ENCODE results near the gene YY2.
"Not testable (repeated sequence)": the region's sequence is repeated elsewhere in the genome, so short reads cannot be mapped to it uniquely, and the experiment has no call there.

YY2 gene

DNA sequence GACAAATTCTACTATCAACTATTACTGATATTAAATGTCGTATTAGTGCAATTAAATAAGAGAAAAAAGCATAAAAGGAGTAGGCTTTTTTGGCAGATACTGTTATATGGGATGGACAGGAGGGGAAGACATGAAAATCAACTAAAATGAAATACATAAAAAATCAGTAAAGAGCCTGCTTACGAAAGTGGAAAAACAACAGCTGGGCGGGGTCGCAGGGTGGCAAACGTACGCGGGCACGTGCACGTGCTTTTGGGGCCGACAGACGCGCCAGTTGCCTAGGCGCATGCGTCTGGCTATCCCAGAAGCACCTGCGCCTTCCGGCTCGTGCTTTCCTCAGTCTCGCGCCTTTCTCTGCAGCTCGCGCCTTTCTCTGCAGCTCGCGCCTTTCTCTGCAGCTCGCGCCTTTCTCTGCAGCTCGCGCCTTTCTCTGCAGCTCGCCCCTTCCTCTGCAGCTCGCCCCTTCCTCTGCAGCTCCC, at the start of gene YY2:
TSS of gene YY2 (plus strand) at position 51 of the 479 bp plus-strand sequence. CDS start 498 bp downstream, outside the sequence.
- Mint-ChIP-seq H3K4me1 (ENCODE audit: low read depth) (no peaks in the 10 kb centered on the region), H3K36me3 (ENCODE audit: low read depth) (peaks cover 16% of the 10 kb centered on the region), H3K4me3 (no peak within 1 kb of the TSS), H3K27me3 (ENCODE audit: low read depth) (no peaks in the 10 kb centered on the region), H3K9me3 (no peaks in the 10 kb centered on the region), H3K27ac (no peak within 1 kb of the TSS)
- no peak for DNase-seq (ENCODE audit: low spot score)

DNA sequence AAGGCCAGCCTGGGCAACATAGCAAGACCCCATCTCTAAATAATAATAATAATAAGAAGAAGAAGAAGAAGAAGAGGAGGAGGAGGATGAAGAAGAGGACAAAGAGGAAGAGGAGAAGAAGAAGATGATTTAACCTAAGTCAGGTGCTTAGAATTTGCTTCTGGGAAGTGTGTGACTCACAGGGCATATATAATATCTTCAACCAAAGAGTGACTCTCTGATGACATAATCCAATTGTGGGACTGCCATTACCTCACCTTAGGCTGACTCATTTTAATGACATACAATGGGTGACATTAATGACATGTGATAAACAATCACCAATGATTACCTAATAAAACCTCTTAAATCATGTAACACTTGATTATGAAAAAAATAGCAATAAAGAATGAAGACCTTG, 49.1 kb upstream of the YY2 start:
- no peaks in the 10 kb centered on the region for H3K4me1 Mint-ChIP-seq (ENCODE audit: low read depth)
- no peaks in the 10 kb centered on the region for H3K36me3 Mint-ChIP-seq (ENCODE audit: low read depth)
- peaks cover 2% of the 10 kb centered on the region for H3K27me3 Mint-ChIP-seq (ENCODE audit: low read depth)
- no peak overlapping the region for H3K4me3 Mint-ChIP-seq
- no peak for DNase-seq (ENCODE audit: low spot score)
- H3K27ac Mint-ChIP-seq: no peak overlapping the region
- H3K9me3 Mint-ChIP-seq: no peaks in the 10 kb centered on the region

DNA sequence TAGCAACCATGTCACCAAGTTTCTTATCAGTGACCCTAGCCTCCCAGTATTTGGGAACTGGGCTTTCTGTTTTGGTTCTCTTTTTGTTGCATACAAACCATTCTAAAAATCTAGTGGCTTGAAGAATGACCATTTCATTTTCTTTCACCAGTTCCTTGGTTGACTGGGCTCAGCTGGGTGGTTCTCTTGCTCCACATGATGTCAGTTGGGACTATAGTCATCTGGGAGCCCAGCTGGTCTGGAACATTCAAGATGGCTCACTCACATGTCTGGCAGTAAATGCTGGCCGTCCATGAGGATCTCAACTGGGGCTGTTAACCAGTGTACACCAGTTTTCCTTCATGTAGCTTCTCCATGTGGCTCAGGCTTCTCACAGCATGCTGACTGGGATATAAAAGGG, 44.0 kb upstream of the YY2 start:
- no peaks in the 10 kb centered on the region for H3K4me1 Mint-ChIP-seq (ENCODE audit: low read depth)
- H3K27me3 Mint-ChIP-seq (ENCODE audit: low read depth): peaks cover 5% of the 10 kb centered on the region
- no peaks in the 10 kb centered on the region for H3K9me3 Mint-ChIP-seq
- H3K36me3 Mint-ChIP-seq (ENCODE audit: low read depth): no peaks in the 10 kb centered on the region
- DNase-seq (ENCODE audit: low spot score): no peak
- H3K27ac Mint-ChIP-seq: no peak overlapping the region
- no peak overlapping the region for H3K4me3 Mint-ChIP-seq

DNA sequence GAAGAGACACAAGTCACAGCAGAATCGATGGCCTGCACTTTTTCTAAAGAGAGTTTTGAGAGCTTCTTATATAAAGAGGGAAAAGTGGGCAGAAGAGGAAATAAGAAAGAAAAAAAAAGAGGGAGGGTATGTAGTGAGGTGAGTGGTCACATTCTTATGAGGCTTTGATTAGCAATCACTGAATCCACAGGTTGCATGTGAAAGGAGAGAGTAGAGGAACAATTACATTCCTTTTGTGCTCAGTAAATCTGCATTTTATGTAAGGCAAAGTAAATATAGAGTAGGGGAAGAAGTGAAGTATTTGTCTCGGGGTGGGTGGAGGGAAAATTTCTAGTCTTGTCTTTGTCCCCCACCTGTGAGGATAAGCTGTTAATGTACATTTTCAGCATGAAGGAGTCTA, 43.2 kb upstream of the YY2 start:
- Mint-ChIP-seq H3K27ac (no peak overlapping the region), H3K4me3 (no peak overlapping the region), H3K4me1 (ENCODE audit: low read depth) (no peaks in the 10 kb centered on the region), H3K27me3 (ENCODE audit: low read depth) (peaks cover 5% of the 10 kb centered on the region), H3K36me3 (ENCODE audit: low read depth) (no peaks in the 10 kb centered on the region), H3K9me3 (no peaks in the 10 kb centered on the region)
- no peak for DNase-seq (ENCODE audit: low spot score)

DNA sequence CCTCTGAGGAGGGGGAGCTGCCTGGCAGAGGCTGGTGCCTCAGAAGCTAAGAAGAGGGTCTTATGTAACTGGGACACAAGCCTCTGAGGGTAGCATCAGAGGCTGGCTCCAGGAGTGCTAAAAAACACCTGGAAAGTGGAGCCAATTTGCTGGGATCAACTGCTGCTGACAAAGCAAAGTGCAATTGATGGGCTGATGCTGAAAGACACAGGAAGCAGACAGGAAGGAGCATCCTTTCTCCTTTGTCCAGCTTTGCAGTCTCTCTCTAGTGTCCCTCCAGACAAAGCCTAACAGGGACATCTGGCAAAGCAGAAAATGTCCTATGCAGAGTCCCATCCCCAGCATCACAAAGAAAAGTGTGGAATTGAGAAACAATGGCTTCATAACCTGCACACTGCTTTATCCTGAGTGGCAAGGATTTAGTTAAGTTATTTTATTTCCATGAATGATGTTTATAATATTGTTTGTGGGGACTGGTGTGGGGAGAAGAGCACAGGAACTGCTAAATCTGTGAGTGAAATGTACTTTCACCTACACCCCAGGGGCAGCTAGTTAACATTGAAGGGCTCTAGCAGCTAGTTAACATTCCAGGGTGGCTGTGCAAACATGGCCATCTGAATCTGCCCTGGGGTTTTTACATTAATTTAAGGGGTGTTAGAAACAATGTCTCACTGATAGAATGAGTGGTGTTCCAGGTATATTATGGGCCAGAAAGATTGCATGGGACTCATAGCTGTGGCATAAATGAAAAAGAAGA, 42.0 kb upstream of the YY2 start:
- Mint-ChIP-seq H3K27ac (no peak overlapping the region), H3K27me3 (ENCODE audit: low read depth) (peaks cover 3% of the 10 kb centered on the region), H3K36me3 (ENCODE audit: low read depth) (no peaks in the 10 kb centered on the region), H3K4me3 (no peak overlapping the region), H3K4me1 (ENCODE audit: low read depth) (no peaks in the 10 kb centered on the region), H3K9me3 (no peaks in the 10 kb centered on the region)
- DNase-seq (ENCODE audit: low spot score): no peak

DNA sequence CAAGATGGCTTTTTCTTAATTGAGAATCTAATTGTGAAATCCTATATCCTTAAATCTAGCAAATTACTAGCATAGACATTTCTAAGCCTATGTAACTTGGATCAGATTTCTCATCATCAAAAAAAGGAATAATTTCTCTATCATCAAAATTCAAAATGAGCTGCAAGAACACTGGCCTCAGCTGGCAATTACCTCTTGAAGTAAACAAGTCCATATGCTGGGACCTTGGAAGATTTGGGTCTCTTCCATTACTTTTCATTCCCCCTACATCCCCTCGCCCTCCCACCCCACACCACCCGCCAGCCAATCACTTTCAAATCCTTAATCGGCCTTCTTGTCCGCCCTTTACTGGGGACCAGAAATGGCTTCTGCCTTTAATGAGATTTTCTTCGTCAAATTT, 39.7 kb upstream of the YY2 start:
- Mint-ChIP-seq H3K9me3 (no peaks in the 10 kb centered on the region), H3K27me3 (ENCODE audit: low read depth) (peaks cover 3% of the 10 kb centered on the region), H3K36me3 (ENCODE audit: low read depth) (no peaks in the 10 kb centered on the region), H3K4me3 (no peak overlapping the region), H3K27ac (no peak overlapping the region), H3K4me1 (ENCODE audit: low read depth) (no peaks in the 10 kb centered on the region)
- no peak for DNase-seq (ENCODE audit: low spot score)

DNA sequence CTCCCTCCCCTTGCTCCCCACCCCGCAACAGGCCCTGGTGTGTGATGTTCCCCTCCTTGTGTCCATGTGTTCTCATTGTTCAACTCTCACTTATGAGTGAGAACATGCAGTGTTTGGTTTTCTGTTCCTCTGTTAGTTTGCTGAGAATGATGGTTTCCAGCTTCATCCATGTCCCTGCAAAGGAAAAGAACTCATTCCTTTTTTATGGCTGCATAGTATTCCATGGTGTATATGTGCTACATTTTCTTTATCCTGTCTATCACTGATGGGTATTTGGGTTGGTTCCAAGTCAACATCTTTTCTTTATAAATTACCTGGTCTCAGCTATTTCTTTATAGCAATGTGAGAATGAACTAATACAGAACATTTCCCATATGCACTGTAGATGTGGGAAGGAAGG, 35.6 kb upstream of the YY2 start:
- not testable (repeated sequence) for H3K9me3 Mint-ChIP-seq; H3K4me1 Mint-ChIP-seq (ENCODE audit: low read depth); H3K4me3 Mint-ChIP-seq; H3K27me3 Mint-ChIP-seq (ENCODE audit: low read depth); H3K36me3 Mint-ChIP-seq (ENCODE audit: low read depth); DNase-seq (ENCODE audit: low spot score); H3K27ac Mint-ChIP-seq

DNA sequence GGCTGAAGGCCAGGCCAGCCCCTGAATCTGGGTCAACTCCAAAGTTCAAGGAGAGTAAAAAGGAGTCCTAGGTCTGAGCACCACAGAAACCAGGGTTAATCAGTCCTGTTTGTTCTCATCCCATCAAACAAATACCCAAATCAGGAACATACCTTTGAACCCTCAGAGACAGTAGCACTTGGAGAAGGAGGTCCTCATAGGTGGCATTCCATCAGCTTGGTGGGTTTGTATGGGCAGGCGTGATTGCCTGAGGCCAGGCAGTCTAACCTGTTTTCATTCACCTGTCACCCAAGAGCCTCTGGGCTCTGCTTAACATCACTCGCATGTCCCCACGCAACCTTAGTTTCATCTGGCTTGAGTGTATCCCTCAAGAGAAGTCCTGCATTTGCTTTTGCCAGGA, 33.9 kb upstream of the YY2 start:
- Mint-ChIP-seq H3K4me1 (ENCODE audit: low read depth) (no peaks in the 10 kb centered on the region), H3K27me3 (ENCODE audit: low read depth) (no peaks in the 10 kb centered on the region), H3K4me3 (no peak overlapping the region), H3K9me3 (no peaks in the 10 kb centered on the region), H3K36me3 (ENCODE audit: low read depth) (no peaks in the 10 kb centered on the region), H3K27ac (no peak overlapping the region)
- DNase-seq (ENCODE audit: low spot score): no peak

DNA sequence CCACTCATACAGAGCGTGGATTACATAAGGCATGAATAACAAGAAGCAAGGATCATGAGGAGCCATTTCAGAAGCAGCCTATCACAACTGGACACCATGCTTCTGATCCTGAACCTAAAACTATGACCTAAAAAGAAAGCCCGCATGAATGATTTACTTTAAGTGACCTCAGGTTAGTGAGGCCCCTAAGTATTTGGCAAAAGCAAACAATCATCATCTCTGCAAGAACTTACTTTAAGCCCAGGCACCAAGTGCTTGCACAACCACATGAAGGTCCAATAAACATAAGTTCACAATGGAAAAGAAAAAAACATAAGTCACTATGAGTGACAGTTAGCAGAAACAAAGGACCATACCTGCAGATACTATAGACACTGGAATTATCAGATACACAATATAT, 24.3 kb upstream of the YY2 start:
- no peak overlapping the region for H3K4me3 Mint-ChIP-seq
- H3K27ac Mint-ChIP-seq: no peak overlapping the region
- no peaks in the 10 kb centered on the region for H3K9me3 Mint-ChIP-seq
- H3K4me1 Mint-ChIP-seq (ENCODE audit: low read depth): no peaks in the 10 kb centered on the region
- no peaks in the 10 kb centered on the region for H3K36me3 Mint-ChIP-seq (ENCODE audit: low read depth)
- DNase-seq (ENCODE audit: low spot score): no peak
- no peaks in the 10 kb centered on the region for H3K27me3 Mint-ChIP-seq (ENCODE audit: low read depth)

DNA sequence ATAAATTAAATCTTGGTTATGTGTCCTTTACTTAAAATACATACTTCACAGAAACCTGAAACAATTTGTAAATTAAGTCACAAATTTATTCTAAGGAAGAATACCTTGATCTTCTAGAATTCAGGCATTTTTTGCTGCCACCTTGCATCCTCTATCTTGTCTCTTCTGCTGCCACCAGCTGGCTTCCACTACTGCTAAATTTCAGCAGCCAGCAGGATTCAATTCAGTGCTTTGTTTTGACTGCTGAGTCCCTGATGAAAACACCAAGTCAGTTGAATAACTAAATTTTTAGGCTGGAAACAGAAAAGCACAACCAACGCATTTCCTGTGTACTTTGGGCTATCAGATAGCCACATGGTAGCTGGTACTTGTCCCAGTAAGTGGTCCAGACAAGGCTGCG, 18.7 kb upstream of the YY2 start:
- Mint-ChIP-seq H3K4me1 (ENCODE audit: low read depth) (peaks cover 4% of the 10 kb centered on the region), H3K4me3 (no peak overlapping the region), H3K36me3 (ENCODE audit: low read depth) (no peaks in the 10 kb centered on the region), H3K9me3 (no peaks in the 10 kb centered on the region), H3K27me3 (ENCODE audit: low read depth) (no peaks in the 10 kb centered on the region), H3K27ac (no peak overlapping the region)
- no peak for DNase-seq (ENCODE audit: low spot score)

DNA sequence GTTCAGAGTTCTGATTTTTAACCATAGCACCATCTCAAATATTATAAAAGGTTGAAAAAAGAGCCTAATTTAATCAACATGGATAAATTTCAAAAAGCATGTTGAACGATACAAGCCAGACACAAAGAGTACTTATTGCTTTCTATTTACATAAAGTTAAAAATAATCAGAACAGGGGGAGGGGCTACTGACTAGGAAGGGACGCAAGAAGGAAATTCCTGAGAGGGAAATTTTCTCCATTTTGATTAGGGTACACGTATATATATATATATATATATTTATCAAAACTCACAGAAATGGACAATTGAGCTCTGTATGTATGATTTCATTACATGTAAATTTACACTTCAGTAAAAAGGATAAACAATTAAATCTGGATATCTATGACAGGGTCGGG, 16.9 kb upstream of the YY2 start:
- Mint-ChIP-seq H3K36me3 (ENCODE audit: low read depth) (peaks cover 2% of the 10 kb centered on the region), H3K27ac (peak overlapping the region; percentile 89), H3K4me1 (ENCODE audit: low read depth) (peaks cover 4% of the 10 kb centered on the region), H3K27me3 (ENCODE audit: low read depth) (no peaks in the 10 kb centered on the region), H3K4me3 (peak overlapping the region; percentile 89), H3K9me3 (no peaks in the 10 kb centered on the region)
- no peak for DNase-seq (ENCODE audit: low spot score)

DNA sequence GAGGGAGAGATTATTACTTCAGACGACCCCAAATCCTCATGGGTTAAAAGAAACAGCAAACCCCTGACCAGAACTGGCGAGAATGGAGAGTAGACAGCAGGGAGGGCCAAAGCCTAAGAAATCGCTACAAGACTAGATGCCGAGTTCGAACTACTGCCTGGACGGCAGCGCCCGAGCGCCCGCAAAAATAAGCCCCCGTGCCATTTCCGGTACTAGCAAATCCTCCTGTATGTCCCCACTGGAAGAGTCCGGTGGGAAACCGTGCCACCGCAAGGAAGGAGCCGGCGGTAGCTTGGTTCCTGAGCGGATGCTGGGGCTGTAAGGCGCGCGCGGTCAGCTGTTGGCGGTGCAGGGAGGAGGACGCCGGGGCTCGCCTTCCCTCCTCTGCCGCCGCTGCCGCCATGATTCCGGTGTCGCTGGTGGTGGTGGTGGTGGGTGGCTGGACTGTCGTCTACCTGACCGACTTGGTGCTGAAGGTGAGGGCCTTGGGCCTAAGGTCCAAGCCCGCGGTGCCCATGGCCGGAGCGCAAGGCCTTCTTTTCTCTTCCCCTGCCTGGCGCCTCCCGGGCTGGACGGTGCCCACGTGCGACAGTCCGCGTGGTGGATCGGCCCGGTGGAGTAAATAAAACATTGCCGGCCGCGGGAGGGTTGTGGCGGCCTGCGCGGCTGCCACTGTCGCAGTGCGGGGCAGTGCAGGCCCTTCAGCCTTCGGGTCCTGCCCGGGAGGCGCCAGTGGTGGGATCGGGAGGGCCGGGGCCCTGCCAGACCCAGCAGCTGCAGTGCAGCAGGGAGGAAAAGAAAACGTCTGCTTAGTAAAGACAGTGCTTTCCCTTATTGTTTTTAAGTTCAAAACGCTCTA, 16.2 kb upstream of the YY2 start, which contains the start of gene MBTPS2:
TSS of gene MBTPS2 (plus strand) at position 284 of the 859 bp plus-strand sequence. CDS start at position 402, 118 bp downstream.
- Mint-ChIP-seq H3K36me3 (ENCODE audit: low read depth) (peaks cover 2% of the 10 kb centered on the region), H3K27me3 (ENCODE audit: low read depth) (no peaks in the 10 kb centered on the region), H3K4me1 (ENCODE audit: low read depth) (peaks cover 4% of the 10 kb centered on the region), H3K9me3 (no peaks in the 10 kb centered on the region), H3K27ac (peak within 1 kb of the TSS; percentile 89), H3K4me3 (peak within 1 kb of the TSS; percentile 89)
- DNase-seq (ENCODE audit: low spot score): peak; percentile 80

DNA sequence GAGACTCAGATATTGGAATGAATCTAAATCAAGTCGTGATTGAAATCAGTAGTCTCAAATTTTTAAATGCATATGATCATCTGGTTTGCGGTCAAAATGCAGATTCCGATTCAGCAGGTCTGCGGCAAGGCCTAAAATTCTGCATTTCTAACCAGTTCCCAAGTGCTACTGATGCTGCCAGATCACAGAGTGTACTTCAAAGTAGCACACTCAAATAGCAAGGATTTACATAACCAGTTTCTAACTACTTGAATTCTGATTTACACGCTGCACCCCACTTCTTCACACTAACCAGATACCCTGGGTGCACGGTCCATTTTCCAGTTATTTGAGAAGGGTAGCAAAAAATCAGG, 15.6 kb upstream of the YY2 start:
- Mint-ChIP-seq H3K27ac (peak overlapping the region; percentile 89), H3K4me3 (peak overlapping the region; percentile 89), H3K27me3 (ENCODE audit: low read depth) (no peaks in the 10 kb centered on the region), H3K4me1 (ENCODE audit: low read depth) (peaks cover 4% of the 10 kb centered on the region), H3K9me3 (no peaks in the 10 kb centered on the region), H3K36me3 (ENCODE audit: low read depth) (peaks cover 4% of the 10 kb centered on the region)
- peak; percentile 16 for DNase-seq (ENCODE audit: low spot score)

DNA sequence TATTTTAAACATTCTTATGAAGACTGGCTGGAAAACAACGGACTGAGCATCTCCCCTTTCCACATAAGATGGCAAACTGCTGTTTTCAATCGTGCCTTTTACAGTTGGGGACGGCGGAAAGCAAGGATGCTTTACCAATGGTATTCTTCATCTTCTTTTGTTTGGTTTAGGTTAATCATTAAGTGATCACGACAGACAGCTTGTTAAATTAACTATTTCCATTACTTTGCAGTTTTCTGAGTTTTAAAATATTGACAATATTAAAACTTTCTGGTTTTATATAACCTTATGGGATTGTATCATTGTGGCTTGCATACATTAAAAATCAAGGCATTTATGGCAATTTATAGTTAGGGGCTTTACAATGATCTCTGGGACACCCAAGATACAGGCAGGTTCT, 12.6 kb upstream of the YY2 start:
- Mint-ChIP-seq H3K36me3 (ENCODE audit: low read depth) (peaks cover 16% of the 10 kb centered on the region), H3K4me1 (ENCODE audit: low read depth) (peaks cover 4% of the 10 kb centered on the region), H3K27me3 (ENCODE audit: low read depth) (no peaks in the 10 kb centered on the region), H3K27ac (no peak overlapping the region), H3K9me3 (no peaks in the 10 kb centered on the region), H3K4me3 (no peak overlapping the region)
- DNase-seq (ENCODE audit: low spot score): no peak
